ENCODE data around the gene SNPH. TPM values are rescaled to one million over a fixed set of nuclear protein-coding genes. Genes with fewer than 3 reads are reported as not detected.
"Not testable (repeated sequence)": the region's sequence is repeated elsewhere in the genome, so short reads cannot be mapped to it uniquely, and the experiment has no call there.

SNPH gene
- total RNA-seq, 1 donor: 9.4 TPM

DNA sequence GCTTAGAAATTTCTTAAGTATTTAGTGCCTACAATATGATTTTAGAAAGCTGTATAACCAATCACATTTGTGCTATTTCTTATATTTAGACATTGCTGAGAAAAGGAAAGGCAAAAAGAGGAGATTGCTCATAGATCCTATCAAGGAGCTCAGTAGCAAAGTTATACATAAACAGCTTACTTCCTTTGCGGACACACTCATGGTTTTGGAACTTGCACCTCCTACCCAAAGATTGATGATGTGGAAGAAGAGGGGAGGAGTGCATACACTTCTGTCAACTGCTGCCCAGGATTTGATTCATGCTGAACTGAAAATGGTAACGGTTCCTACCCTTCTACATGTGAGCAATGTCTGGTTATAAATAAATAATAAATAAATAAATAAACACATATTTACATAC is 23.6 kb upstream of the SNPH start:
- Histone ChIP-seq H3K4me3 (ENCODE audit: insufficient read depth, low read length) (no peak overlapping the region), H3K27ac (ENCODE audit: low read depth, low read length) (no peak overlapping the region), H3K4me2 (ENCODE audit: insufficient read depth, low read length) (peak overlapping the region; percentile 14), H4K20me1 (ENCODE audit: insufficient read depth, low read length) (no peaks in the 10 kb centered on the region), H3K36me3 (ENCODE audit: insufficient read depth, low read length) (no peaks in the 10 kb centered on the region), H3K27me3 (ENCODE audit: insufficient read depth, low read length) (no peaks in the 10 kb centered on the region), H2AFZ (ENCODE audit: low read length) (no peak overlapping the region), H3K9me3 (ENCODE audit: low read depth, low read length) (no peaks in the 10 kb centered on the region), H3K79me2 (ENCODE audit: insufficient read depth, low read length) (no peaks in the 10 kb centered on the region), H3K4me1 (ENCODE audit: insufficient read depth, low read length) (peaks cover 7% of the 10 kb centered on the region)
- peak; percentile 61 for DNase-seq (ENCODE audit: insufficient read length, low spot score, missing footprints)
- TF ChIP-seq, protein P1, sequence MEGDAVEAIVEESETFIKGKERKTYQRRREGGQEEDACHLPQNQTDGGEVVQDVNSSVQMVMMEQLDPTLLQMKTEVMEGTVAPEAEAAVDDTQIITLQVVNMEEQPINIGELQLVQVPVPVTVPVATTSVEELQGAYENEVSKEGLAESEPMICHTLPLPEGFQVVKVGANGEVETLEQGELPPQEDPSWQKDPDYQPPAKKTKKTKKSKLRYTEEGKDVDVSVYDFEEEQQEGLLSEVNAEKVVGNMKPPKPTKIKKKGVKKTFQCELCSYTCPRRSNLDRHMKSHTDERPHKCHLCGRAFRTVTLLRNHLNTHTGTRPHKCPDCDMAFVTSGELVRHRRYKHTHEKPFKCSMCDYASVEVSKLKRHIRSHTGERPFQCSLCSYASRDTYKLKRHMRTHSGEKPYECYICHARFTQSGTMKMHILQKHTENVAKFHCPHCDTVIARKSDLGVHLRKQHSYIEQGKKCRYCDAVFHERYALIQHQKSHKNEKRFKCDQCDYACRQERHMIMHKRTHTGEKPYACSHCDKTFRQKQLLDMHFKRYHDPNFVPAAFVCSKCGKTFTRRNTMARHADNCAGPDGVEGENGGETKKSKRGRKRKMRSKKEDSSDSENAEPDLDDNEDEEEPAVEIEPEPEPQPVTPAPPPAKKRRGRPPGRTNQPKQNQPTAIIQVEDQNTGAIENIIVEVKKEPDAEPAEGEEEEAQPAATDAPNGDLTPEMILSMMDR (IDR thresholded peaks at IDR 0.05; ENCODE audit: extremely low read depth, low read depth, low read length): no peak

DNA sequence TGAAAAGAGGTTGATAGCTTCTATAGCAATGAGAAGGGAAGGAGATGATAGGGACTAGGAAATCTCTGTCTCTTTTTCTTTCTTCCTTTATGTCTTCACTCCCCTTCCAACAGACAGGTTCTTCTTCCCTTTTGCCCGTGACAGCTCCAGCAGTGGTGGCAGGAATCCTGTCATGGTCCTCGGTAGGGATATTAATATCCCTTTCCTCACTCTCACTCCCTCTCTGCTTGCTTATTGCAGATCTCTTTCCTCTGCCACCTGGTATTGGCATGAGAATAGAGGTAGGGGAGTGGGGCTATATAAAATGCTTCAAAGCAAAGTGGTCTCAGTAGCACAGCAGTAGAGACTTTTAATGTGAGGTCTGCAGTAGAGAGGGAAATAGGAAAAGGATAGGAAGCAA is 20.5 kb upstream of the SNPH start:
- Histone ChIP-seq H3K4me1 (ENCODE audit: insufficient read depth, low read length) (peaks cover 7% of the 10 kb centered on the region), H3K79me2 (ENCODE audit: insufficient read depth, low read length) (no peaks in the 10 kb centered on the region), H3K9me3 (ENCODE audit: low read depth, low read length) (no peaks in the 10 kb centered on the region), H4K20me1 (ENCODE audit: insufficient read depth, low read length) (no peaks in the 10 kb centered on the region), H2AFZ (ENCODE audit: low read length) (no peak overlapping the region), H3K36me3 (ENCODE audit: insufficient read depth, low read length) (no peaks in the 10 kb centered on the region), H3K27ac (ENCODE audit: low read depth, low read length) (no peak overlapping the region), H3K4me3 (ENCODE audit: insufficient read depth, low read length) (no peak overlapping the region), H3K4me2 (ENCODE audit: insufficient read depth, low read length) (no peak overlapping the region), H3K27me3 (ENCODE audit: insufficient read depth, low read length) (no peaks in the 10 kb centered on the region)
- TF ChIP-seq, protein P1 (IDR thresholded peaks at IDR 0.05; ENCODE audit: extremely low read depth, low read depth, low read length): no peak
- no peak for DNase-seq (ENCODE audit: insufficient read length, low spot score, missing footprints)

DNA sequence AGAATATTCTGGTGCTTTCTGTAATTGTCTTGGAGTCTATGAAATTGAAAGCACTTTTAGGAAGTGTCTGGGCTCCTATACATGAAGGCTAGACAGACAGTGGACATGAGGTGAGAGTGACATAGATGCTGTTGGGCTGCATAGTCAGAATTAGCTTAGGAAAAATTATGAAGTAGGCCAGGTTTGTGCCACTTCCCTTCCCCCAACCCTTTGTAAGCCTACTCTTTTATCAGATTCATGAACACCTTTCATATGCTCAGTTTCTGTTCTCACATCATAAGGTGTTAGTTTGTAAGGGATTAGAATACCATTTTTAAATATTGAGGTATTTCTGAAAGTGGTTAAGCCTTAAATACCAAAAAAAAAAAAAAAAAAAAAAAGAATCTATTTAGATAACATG is 18.4 kb upstream of the SNPH start:
- Histone ChIP-seq H3K27ac (ENCODE audit: low read depth, low read length) (no peak overlapping the region), H3K4me3 (ENCODE audit: insufficient read depth, low read length) (no peak overlapping the region), H4K20me1 (ENCODE audit: insufficient read depth, low read length) (no peaks in the 10 kb centered on the region), H3K4me1 (ENCODE audit: insufficient read depth, low read length) (no peaks in the 10 kb centered on the region), H3K36me3 (ENCODE audit: insufficient read depth, low read length) (no peaks in the 10 kb centered on the region), H3K27me3 (ENCODE audit: insufficient read depth, low read length) (peaks cover 9% of the 10 kb centered on the region), H3K9me3 (ENCODE audit: low read depth, low read length) (no peaks in the 10 kb centered on the region), H2AFZ (ENCODE audit: low read length) (no peak overlapping the region), H3K4me2 (ENCODE audit: insufficient read depth, low read length) (no peak overlapping the region), H3K79me2 (ENCODE audit: insufficient read depth, low read length) (no peaks in the 10 kb centered on the region)
- TF ChIP-seq, protein P1 (IDR thresholded peaks at IDR 0.05; ENCODE audit: extremely low read depth, low read depth, low read length): no peak
- DNase-seq (ENCODE audit: insufficient read length, low spot score, missing footprints): no peak

DNA sequence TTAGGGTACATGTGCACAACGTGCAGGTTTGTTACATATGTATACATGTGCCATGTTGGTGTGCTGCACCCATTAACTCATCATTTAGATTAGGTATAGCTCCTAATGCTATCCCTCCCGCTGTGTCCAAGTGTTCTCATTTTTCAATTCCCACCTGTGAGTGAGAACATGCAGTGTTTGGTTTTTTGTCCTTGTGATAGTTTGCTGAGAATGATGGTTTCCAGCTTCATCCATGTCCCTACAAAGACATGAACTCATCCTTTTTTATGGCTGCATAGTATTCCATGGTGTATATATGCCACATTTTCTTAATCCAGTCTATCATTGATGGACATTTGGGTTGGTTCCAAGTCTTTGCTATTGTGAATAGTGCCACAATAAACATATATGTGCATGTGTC is 15.8 kb upstream of the SNPH start:
- DNase-seq (ENCODE audit: insufficient read length, low spot score, missing footprints); H3K36me3 ChIP-seq (ENCODE audit: insufficient read depth, low read length); H3K79me2 ChIP-seq (ENCODE audit: insufficient read depth, low read length); H2AFZ ChIP-seq (ENCODE audit: low read length); H3K4me2 ChIP-seq (ENCODE audit: insufficient read depth, low read length); H3K27ac ChIP-seq (ENCODE audit: low read depth, low read length); H3K9me3 ChIP-seq (ENCODE audit: low read depth, low read length); H4K20me1 ChIP-seq (ENCODE audit: insufficient read depth, low read length); H3K4me1 ChIP-seq (ENCODE audit: insufficient read depth, low read length); H3K4me3 ChIP-seq (ENCODE audit: insufficient read depth, low read length): not testable (repeated sequence)
- H3K27me3 ChIP-seq (ENCODE audit: insufficient read depth, low read length): peaks cover 21% of the 10 kb centered on the region

Measured in osteoblast (primary cell).